GM19351 (cell line): ENCODE results near the gene FUT8.
"Not testable (repeated sequence)": the region's sequence is repeated elsewhere in the genome, so short reads cannot be mapped to it uniquely, and the experiment has no call there.

Source experiments
- ATAC-seq: cut with Tn5 transposase; IDR thresholded peaks from one replicate; pipeline ENCODE4 v1.9.1; 2021; ENCODE audit warnings: mild to moderate bottlenecking, moderate library complexity; ENCODE audit not compliant: unreplicated experiment

The FUT8 gene

DNA sequence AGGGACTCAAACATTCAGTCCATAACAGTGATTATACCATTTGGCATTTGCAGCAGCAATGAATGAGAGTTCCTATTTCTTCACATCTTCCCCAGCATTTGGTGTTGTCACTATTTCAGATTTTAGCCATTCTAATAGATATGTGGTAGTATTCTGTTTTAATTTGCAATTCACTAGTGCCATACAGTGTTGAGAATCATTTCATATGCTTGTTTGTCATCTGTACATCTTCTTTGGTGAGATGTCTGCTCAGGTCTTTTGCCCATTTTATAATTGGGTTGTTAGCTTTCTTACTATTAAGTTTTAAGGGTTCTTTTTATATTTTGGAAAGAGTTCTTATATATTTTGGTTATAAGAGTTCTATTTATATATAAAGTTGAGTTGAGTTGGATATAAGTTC is 276.5 kb downstream of the FUT8 start:
- no peak for ATAC-seq

DNA sequence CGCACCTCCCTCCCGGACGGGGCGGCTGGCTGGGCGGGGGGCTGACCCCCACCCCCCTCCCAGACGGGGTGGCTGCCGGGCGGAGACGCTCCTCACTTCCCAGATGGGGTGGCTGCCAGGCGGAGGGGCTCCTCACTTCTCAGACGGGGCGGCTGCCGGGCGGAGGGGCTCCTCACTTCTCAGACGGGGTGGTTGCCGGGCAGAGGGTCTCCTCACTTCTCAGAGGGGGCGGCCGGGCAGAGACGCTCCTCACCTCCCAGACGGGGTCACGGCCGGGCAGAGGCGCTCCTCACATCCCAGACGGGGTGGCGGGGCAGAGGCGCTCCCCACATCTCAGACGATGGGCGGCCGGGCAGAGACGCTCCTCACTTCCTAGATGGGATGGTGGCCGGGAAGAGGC is 280.0 kb downstream of the FUT8 start:
- not testable (repeated sequence) for ATAC-seq

DNA sequence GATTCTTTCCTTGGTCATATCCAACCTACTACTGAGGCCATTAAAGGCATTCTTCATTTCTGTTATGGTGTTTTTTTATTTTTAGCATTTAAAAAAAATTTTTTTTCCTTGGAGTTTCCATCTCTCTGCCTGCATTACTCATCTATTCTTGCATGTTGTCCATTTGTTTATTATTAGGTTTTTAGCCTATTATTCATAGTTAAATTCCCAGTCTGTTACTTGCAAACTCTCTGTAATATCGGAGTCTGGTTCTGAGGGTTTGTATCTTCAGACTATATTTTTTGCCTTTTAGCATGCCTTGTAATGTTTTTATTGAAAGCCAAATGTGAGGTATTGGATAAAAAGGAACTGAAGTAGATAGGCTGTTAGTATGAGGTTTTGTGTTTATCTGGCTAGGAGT is 284.3 kb downstream of the FUT8 start:
- ATAC-seq = no peak

DNA sequence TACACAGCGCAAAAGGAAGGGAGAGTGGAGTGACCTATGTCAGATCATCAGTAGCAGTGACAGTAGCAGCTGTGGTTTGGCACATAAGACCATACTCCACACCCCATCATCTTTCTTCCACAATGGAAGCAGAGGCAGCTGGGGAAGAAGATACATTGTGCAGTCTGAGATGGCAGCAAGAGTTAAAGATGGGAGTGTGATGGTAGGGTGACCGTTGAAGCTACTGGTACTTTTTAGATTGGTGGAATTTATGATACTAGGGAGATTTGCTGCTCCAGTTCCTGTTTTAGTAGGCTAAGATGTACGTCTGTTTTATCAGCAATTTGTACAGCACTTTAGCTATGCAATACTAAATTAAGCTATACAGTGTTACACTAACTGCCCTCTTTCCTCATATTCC is 291.0 kb downstream of the FUT8 start:
- ATAC-seq = no peak

DNA sequence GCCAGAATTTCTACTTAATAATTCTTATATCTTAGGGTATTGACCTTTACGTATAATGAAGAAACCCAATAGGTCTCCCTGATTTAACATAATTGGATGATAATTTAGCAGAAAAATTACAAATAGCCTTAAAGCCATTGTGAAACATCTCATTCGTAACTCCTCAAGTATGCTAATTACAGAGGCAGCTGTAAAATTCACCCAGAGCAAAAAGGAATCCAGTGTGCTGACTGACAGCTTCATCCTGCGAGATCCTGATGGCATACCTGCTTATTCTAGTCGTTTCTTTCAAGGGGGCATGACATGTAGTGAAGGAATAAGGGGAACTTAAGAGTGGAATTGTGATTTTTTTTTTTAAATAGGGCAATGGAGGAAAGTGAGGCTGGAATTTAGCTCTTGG is 291.5 kb downstream of the FUT8 start:
- no peak for ATAC-seq

DNA sequence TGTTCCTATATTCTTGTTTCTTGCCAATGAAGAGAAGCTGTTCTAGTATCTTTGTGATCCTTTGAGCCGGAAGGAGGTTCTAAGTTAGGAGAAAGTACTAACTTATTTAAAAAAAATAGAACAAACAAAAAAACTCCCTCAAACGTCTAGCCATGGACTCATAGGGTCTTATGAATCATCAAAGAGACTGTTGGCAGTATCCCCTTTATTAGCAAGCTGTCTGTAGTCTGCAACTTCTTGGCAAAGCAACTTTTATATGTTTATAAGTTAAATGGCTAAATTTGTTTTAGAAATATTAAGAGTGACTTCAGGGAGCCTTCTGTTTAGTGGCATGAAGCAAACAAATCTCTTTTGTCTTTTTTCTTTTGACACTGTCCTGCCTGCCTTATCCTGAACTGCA is 291.9 kb downstream of the FUT8 start:
- no peak for ATAC-seq

DNA sequence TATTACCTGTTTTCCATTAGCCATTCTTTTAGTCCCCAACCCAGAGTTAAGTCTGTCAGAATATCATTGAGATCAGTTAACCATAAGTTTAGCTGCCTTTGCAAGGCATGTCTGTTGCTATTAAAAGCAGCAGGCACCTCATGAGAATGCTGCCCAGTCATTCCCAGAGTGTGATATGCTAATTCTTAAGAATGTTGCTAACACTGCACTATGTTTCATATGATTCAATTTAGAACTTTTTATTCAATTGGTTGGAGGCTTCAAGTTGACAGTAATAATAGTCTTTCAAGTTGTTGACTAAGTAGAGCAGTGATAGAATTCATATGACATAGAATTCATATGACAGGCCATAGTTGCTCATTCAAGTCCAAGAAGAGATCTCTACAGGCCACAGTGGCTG is 292.3 kb downstream of the FUT8 start:
- ATAC-seq = peak; percentile 90

DNA sequence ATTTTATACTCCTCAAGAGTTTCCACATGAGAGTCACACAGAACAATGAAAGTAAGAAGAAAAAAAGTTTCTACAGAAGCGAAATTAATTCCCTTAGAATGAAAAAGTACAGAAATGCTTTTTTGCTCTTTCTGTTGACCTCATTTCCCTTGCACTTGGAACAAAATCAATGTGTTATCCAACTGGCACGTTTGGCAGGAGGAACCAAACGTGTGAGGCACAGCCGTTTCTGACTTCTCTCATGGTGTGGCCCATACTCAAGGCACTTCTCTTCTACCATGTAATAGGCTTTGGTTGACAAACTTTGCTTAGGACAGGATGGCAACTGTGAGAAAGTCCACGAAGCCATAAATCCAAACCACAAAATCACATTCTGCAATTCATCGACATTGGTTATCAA is 297.0 kb downstream of the FUT8 start:
- ATAC-seq = no peak

DNA sequence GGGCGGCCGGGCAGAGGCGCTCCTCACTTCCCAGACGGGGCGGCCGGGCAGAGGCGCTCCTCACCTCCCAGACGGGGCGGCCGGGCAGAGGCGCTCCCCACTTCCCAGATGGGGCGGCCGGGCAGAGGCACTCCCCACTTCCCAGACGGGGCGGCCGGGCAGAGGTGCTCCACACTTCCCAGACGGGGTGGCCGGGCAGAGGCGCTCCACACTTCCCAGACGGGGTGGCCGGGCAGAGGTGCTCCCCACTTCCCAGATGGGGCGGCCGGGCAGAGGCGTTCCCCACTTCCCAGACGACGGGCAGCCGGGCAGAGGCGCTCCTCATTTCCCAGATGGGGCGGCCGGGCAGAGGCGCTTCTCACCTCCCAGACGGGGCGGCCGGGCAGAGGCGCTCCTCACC is 304.3 kb downstream of the FUT8 start:
- ATAC-seq = not testable (repeated sequence)

DNA sequence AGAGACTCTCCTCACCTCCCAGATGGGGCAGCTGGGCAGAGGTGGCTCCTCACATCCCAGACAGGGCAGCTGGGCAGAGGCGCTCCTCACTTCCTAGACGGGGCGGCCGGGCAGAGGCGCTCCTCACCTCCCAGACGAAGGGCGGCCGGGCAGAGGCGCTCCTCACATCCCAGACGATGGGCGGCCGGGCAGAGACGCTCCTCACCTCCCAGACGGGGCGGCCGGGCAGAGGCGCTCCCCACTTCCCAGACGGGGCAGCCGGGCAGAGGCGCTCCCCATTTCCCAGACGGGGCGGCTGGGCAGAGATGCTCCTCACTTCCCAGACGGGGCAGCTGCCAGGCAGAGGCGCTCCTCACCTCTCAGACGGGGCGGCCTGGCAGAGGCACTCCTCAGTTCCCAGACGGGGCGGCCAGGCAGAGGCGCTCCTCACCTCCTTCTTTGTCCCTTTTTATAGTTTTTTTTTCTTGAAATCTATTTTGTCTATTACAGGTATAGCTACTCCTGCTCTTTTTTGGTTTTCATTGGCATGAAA is 304.9 kb downstream of the FUT8 start:
- ATAC-seq = not testable (repeated sequence)

DNA sequence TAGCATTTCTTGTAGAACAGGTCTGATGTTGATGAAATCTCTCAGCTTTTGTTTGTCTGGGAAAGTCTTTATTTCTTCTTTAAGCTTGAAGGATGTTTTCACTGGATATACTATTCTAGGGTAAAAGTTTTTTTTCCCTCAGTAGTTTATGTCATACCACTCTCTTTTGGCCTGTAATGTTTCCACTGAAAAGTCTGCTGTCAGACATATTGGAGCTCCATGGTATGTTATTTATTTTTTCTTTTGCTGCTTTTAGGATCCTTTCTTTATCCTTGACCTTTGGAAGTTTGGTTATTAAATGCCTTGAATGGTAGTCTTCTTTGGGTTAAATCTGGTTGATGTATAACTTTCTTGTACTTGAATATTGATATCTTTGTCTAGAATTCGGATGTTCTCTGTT is 306.1 kb downstream of the FUT8 start:
- no peak for ATAC-seq

DNA sequence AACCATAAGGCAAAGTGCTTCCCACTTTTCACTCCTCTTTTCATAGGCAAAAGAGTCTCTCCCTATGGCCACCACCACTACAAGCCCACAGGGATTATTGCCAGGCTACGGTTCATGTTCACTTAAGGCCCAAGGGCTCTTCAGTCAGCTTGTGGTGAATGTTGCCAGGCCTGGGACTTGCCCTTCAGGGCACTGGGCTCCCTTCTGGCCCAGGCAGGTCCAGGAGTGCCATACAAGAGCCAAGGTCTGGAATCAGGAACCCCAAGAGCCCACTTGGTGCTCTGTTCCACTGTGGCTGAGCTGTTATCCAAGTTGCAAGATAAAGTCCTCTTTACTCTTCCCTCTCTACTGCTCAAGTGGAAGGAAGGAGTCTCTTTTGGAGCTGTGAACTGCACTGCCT is 307.6 kb downstream of the FUT8 start:
- no peak for ATAC-seq

DNA sequence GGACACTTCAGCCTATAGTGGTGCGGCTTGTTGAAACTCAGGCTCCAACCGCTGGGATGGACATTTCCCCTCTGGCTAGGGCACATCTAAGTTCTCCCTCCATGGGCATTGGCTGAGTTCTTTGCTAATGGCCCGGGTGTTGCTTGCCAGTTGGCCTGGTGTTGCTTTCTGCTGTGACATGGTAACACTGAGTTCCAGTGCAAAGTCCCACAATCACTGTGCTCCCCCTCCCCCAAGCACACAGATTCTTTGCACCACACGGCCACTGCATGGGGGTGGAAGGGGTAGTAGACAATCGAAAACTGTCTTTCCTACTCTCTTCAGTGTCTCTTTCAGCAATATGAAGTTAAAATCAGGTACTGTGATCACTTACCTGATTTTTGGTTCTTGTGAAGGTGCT is 308.2 kb downstream of the FUT8 start:
- no peak for ATAC-seq

DNA sequence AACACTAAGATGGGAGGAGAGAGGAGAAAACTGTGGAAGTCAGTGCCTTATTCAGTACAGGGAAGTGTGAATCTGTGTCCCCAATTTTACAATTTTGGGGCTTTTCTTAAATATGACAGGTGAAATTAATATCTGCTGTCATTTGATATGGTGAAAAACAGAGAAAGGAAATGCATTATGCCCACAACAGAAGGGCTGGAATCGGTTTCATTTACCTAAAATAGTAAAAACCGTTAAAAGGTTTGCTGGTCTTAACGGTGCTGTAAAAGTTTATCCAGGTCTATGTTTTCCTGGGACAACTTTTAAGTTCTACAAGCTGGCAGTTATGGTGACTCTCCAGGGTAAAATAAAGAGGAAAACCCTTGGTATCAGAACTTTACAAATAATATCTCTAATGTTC is 310.8 kb downstream of the FUT8 start:
- no peak for ATAC-seq

DNA sequence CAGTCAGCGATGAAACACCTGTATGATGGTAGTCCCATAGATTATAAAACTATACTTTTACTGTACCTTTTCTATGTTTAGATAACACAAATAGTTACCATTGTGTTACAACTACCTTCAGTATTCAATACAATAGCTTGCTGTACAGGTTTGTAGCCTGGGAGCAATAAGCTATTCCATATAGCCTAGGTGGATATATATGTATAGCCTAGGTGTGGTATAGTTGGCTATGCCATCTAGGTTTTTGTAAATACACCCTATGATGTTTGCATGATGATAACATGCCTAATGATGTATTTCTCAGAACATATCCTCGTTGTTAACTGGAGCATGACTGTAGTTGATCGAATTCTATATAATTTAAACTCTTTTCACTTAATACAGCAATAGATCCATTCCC is 316.1 kb downstream of the FUT8 start:
- ATAC-seq = no peak

DNA sequence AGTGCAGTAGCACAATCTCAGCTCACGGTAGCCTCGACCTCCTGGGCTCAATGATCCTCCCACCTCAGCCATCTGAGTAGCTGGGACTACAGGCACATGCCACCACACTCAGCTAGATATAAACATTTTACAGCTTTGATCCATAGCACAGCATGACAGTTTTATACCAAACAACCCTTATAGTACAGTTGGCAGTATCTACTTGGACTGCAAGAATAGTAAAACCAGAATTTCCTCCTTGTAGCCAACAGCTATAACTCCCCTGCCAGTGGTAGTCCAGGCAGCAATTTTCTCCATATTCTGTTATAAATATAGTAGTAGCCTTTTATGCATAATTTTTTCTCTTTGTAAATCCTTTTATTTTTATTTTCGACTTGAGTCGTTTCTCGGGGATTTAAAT is 317.0 kb downstream of the FUT8 start:
- ATAC-seq = no peak

DNA sequence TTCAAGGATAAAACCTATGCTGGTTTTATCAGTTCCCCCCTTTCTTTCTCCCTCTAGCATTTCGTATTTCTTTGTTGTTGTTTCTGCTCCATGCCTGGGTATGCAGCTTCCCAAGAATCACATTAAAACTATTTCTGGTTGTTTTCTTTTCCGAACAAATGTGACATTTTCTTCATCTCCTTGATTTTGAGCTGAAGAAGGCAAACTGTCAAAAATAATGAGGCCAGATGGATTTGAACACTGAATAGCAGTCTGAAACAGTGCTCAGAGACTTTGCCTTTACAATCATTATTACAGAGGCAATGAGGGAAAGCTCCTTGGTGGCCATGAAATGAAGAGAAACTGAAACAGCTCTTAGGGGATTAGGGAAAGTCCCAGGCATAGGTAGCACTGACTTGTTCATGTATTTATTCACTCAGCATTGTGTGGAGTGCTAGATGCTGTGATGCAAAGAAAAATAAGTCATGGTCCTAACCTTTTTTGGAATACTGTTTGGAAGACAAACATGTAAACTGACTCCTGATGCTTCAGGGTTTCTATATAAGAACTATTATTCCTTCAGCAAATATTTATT is 319.5 kb downstream of the FUT8 start:
- ATAC-seq = peak; percentile 99

DNA sequence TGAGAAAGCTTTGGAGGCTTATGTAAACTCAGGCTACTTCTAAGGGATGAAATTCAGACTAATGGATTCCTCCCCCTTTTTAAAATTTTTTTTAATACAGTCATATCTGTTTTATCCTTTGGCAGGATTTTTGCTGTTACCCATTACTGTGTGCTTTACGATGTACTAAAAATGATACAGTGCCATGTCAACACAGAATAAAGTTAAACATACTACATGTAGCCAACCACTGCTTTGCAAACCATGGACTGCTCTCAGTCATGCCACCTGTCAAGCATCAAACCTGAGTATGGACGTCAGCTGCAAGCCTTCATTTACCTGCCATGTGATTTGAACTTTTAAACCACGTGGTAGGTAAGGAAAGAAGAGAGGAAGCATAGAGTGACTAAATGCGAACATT is 325.8 kb downstream of the FUT8 start:
- no peak for ATAC-seq

DNA sequence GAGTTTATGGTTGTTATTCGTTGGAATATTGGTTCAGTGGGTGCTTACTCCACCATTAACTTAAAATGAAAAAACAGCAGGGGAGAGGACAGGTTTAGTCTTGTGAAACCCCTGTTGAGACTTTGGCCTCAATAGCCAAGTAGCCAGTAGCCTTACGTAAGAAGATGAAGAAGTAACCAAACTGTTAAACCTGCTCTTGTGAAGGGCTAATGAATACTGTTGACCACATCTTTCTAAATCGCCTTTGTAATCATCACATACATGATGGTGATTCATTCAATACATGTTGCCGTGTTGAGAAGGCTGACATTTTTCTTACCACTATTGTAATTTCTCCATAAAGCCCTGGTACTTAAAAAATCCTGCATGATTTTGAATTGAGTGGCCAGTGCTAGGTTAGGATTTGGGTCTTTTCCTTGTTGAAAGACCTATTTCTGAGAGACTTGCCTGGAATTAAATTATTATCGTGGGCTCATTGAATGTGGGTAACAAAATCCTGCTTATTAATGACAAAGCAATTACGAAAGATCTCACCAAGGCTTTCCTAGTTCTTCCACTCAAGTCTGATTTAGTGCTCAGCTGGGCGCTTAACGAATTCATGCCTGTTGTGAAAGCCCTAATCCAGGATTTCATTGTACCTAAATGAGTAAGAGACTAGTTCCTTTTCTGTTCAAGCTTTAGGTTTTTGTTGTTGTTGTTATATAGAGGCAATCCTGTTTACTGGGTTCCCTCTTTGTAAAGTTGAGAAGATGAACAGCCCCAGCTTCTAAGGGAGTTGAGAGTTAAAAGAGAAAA is 333.1 kb downstream of the FUT8 start:
- ATAC-seq = no peak

DNA sequence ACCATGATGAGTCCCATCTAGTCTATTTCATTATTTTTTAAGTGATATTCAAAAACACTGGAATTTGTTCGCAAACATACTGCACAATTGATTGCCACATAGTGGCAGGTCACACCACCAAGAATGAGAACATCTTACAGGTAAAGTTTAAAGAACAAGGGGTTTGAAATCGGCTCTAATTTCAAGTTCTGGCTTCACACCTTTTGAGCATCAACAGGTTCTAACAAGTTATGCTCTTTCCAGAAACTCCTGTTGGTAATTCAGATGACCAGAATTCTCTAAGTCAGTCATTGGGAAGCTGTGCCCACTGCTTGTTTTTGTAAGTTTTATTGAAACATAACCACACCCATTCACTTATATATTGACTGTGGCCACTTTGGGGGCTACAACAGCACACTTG is 336.3 kb downstream of the FUT8 start:
- ATAC-seq = no peak

DNA sequence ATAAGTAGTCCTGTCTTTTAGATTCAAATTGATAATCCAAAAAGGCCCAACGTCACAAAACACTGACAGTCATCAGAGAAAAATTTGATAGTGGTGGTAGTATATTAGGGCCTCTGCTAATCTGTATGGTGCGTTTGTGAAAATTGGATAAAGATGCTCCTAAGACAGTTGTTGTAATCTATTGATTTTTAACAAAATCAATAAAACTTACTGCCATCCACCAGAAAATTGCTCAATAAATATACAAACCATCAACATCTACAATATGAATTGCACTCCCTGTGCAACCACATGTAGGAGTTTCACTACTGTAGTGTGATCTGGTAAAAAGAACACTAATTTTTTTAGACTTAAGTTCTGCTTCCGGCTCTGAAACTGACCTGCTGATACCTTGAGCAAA is 336.8 kb downstream of the FUT8 start:
- ATAC-seq = no peak

DNA sequence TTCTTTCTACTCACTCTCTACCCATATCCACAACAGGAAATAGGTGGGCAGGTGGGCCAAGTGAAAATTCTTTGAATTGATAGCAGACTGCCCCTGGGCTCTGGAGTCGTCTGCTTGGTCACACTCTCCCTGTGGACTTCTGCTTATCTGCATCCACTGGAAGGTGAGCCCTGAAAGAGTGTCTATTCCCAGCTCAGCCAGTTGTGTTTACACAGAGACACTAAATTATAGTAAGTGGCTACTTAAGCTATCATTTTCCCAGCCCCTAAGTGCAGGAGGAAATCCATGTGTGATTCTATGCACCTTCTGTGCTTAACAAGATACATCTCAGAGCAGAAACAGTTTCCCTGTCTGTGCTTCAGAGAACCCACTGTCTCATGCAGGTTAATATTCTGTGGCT is 338.4 kb downstream of the FUT8 start:
- ATAC-seq = no peak

DNA sequence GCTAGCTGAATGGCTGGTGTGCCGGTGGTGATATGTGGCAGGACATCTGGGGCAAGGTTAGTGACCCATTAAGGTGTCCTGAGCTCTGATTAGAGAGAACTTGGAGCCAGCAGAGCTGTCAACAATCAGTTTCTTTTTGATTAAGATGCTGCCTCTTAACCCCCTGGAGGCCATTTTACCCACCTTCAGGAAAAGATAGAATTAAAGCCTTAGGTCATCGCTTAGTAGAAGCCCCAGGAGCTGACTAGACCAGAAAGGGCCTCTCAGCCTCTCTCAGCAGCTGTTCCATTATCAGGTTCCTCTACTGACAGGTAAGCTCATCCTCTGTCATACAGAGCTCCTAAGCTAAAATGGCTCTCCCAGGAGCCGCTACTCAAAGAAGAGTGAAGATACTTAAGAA is 339.0 kb downstream of the FUT8 start:
- ATAC-seq = no peak
